GM18499 (cell line): ENCODE results near the gene POLG2.
"Not testable (repeated sequence)": the region's sequence is repeated elsewhere in the genome, so short reads cannot be mapped to it uniquely, and the experiment has no call there.

Experiments
- ATAC-seq: cut with Tn5 transposase; IDR thresholded peaks from one replicate; pipeline ENCODE4 v1.9.1; 2021; ENCODE audit warnings: moderate number of reproducible peaks; ENCODE audit not compliant: insufficient read depth, unreplicated experiment

The POLG2 gene

GRCh38 chr17:64491034-64491860 lies 5.6 kb downstream of the POLG2 start:
- no peak for ATAC-seq

- no peak for ATAC-seq
Observed at GRCh38 chr17:64488301-64488700, 8.6 kb downstream of the POLG2 start.

DNA sequence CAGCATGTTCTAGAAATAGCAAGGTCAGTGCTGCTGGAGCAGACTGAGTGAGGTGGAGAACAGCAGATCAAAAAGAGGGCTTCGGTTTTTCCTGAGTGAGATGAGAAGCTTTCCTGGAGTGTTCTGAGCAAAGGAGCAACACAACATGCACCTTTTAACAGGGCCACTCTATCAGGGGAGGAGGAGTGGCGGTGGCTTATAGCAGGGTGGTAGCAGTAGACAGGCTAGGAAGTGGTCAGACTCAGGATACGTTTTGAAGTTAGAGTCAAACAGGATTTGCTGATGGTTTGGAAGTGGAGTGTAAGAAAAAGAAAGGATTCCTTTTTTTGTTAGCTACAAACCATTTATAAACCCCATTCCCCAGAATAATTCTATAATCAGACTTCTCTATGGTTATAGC lies 12.5 kb downstream of the POLG2 start:
- ATAC-seq, result no peak

DNA sequence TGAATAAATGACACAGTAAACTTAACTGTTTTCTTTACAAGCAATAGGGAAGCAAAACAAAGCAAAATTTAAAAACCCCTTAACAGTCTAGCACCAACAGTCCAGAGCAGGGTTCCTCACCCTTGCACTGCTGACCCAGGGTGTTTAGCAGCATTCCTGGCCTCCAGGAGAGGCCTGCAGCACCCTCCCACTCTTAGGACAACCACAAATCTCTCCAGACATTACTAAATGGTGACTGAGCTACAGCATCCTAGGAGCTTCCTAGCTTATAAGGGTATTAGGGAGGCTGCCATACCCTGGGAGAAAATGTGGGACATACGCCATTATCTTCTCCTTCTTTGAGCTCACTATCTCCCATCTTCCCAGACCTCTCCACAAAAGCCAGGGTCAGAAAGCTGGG lies 15.9 kb downstream of the POLG2 start:
- ATAC-seq, result no peak

DNA sequence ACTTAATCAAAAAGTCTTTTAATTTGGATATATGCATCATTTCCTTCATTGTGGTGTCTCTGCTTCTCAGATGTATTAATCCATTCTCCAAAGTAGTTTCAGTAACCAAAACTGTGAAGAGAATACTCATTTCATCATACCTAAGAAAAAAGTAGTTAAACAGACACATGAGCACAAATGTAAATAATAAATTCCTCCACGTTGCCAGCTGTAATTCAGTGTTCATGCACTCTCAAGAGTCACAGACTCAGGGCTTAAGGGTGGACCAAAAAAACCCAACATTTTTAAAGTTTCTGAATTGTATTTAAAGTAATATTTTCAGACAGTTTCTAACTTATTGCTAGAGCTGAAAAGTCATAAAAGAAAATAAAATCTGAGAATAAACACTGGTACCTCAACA lies 19.0 kb downstream of the POLG2 start:
- no peak for ATAC-seq

GRCh38 chr17:64472564-64472963 lies 24.3 kb downstream of the POLG2 start:
- ATAC-seq, result no peak

DNA sequence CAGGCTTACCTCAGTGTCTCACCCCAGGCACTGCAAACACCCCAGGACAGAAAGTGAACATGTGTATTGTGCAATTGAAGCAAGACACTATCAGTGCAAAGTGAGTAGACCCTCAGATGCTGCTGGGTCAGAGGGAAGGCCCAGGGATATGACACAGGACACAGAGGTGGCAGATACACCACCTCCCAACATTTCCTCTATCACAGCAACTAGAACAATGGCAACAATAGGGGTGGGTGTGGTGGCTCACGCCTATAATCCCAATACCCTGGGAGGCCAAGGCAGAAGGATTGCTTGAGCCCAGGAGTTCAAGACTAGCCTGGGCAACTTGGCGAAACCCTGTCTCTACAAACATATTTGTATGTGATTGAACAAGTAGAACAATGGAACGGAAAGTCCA lies 25.4 kb downstream of the POLG2 start:
- ATAC-seq, result no peak

GRCh38 chr17:64470625-64471024 lies 26.2 kb downstream of the POLG2 start:
- no peak for ATAC-seq

DNA sequence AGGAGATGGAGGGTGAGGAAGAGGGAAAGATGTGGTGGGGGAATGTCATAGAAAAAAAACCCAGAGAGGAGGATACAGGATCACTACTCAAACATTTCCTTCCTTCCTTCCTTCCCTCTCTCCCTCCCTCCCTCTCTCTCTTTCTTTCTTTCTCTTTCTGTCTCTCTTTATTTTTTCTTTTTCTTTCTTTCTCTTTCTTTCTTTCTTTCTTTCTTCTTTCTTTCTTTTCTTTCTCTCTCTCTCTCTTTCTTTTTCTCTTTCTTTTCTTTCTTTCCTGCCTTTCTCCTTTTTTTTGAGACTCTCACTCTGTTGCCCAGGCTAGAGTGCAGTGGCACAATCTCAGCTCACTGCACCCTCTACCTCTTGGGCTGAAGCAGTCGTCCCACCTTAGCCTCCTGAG lies 30.0 kb downstream of the POLG2 start:
- not testable (repeated sequence) for ATAC-seq

DNA sequence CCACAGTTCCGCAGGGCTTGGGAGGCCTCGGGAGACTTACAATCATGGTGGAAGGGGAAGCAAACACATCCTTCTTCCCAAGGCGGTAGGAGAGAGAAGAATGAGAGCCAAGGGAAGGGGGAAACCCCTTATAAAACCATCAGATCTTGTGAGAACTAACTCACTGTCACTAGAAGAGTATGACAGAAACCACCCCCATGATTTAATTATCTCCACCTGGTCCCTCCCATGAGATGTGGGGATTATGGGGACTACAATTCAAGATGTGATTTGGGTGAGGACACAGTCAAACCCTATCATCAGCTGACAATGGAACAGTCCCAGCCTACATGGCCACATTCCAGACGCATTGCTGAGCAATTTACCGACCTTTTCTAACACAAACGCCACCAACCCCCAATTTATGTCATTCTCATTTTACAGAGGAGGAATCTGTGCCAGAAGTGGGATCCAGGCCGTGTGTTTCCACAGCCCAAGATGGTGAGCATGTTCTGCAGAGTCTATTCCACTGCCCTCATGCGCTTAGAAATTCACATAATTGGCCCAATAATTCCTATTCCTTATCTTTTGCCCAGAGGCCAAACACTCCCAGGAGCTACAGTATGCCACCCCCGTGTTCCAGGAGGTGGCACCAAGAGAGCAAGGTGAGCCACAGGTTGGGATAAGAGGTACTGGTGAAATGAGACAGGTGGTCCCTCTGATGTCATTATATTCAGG lies 30.7 kb downstream of the POLG2 start:
- no peak for ATAC-seq

- ATAC-seq, result no peak
Observed at GRCh38 chr17:64461788-64462187, 35.1 kb downstream of the POLG2 start.

GRCh38 chr17:64460955-64461354 lies 35.9 kb downstream of the POLG2 start:
- no peak for ATAC-seq

GRCh38 chr17:64459818-64460217 lies 37.0 kb downstream of the POLG2 start:
- not testable (repeated sequence) for ATAC-seq

- ATAC-seq, result no peak
Observed at GRCh38 chr17:64459284-64459747, 37.5 kb downstream of the POLG2 start.

- no peak for ATAC-seq
Observed at GRCh38 chr17:64458756-64459155, 38.1 kb downstream of the POLG2 start.

DNA sequence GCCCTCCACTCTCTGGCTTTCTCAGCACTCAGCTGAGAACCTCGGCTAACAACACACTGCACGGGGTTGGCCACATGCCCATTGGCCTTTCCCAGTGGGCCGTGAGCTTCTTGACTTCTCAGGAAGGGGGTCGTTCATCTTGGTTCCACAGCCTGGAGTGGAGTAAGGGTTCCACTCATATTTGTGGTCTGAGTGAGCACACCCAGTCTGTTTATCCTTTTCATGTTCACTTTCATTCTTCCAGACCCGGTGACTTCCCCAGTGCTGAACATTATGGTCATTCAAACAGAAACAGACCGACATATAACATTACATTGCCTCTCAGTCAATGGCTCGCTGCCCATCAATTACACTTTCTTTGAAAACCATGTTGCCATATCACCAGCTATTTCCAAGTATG lies 39.7 kb downstream of the POLG2 start:
- no peak for ATAC-seq

GRCh38 chr17:64455993-64456885 lies 40.6 kb downstream of the POLG2 start:
- ATAC-seq, result no peak

- no peak for ATAC-seq
Observed at GRCh38 chr17:64449545-64449944, 47.3 kb downstream of the POLG2 start.

GRCh38 chr17:64448665-64449512 lies 48.0 kb downstream of the POLG2 start, which contains the start of gene MILR1:
Gene MILR1, plus strand, starts transcription at chr17:64449115. Its CDS starts 54 bp downstream, at chr17:64449169.
- ATAC-seq, result peak; percentile 59

DNA sequence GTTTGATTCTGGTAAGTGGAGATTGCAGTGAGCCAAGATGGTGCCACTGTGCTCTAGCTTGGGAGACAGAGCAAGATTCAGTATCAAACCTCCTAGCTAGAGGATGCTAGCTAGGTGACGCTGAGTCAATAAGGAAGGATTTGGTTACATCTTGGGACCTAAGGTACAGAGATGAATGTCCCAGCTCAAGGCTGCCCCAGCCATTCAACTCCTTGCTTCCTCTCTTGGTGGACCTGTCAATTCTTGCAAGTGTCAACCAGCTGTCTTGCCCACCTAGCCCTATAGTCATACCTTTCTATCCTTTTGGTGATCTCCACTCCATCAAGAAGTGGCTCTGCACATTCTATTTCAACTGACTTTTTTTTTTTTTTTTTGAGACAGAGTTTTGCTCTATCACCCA lies 49.3 kb downstream of the POLG2 start:
- no peak for ATAC-seq
